Colonic mucosa (tissue), 4 donors: ENCODE measurements around the gene TMEM212. TPM values are rescaled to one million over a fixed set of nuclear protein-coding genes. Genes with fewer than 3 reads are reported as not detected.

Experiments used
- DNase-seq: peaks from one replicate; pipeline ENCODE4 v3.0.0-alpha.2; 2020
- H3K27ac ChIP-seq: fragments of 200-600 bp; one replicate; pipeline ENCODE4 v1.8.0; 2021
- H3K27me3 ChIP-seq: fragments of 200-600 bp; one replicate; pipeline ENCODE4 v1.8.0; 2021
- H3K36me3 ChIP-seq: fragments of 200-600 bp; one replicate; pipeline ENCODE4 v1.8.0; 2021
- H3K4me1 ChIP-seq: fragments of 200-600 bp; one replicate; pipeline ENCODE4 v1.8.0; 2021; ENCODE audit warnings: mild to moderate bottlenecking
- H3K4me3 ChIP-seq: fragments of 200-600 bp; one replicate; pipeline ENCODE4 v1.8.0; 2021
- H3K9ac ChIP-seq, 2 donors: one replicate each; pipeline ENCODE4 v1.7.0; 2013; ENCODE audit warnings: control low read depth in 2 of 2, low read depth in 2 of 2, low read length in 2 of 2
- H3K9me3 ChIP-seq: fragments of 200-600 bp; one replicate; pipeline ENCODE4 v1.8.0; 2021
- intact Hi-C: fragments of 100-400 bp; cut with DNase I; formaldehyde crosslinking; loops from one replicate; pipeline ENCODE4 v1.14.1; 2022
- total RNA-seq, 2 donors: library from RNA; stranded (reverse); fragmentation: NEBNext Ultra II Directional in 1 of 2; extraction: Animal tissue kit (Norgen Biotek cat#: 25700) in 1 of 2; gene quantifications; one replicate each; pipeline ENCODE4 v1.2.1, GENCODE V29; 2021
- TF ChIP-seq, protein P1 (sequence below): fragments of 200-600 bp; IDR thresholded peaks from one replicate; pipeline ENCODE4 v1.8.0; 2022; ENCODE audit warnings: antibody characterized with exemption, mild to moderate bottlenecking
- donor health status: healthy.
- donor health status: DM: no; HTN: no; CAD: no.
- donor health status: DM: no; HTN: no; CAD: no.

TMEM212 gene
- total RNA-seq, 2 donors from 2014 or later, result not detected

DNA sequence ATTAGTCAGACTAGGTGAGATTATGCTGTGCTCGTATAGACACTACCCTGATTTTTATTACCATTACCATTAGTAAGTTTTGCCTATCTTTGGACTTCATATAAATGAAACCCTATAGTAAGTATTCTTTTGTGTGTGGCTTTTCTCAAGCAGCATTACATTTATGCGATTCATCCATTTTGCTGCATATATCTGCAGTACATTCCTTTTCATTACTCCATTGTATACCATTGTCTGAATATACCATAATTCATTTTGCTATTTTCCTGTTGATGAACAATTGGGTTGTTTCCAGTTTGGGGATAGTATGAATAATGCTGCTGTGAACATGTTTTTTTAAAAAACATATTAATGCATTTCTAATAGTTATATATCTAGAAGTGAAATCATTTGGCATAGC is 45.3 kb downstream of the TMEM212 start:
- Histone ChIP-seq H3K9ac (no peak overlapping the region), H3K27me3 (no peaks in the 10 kb centered on the region), H3K4me1 (no peaks in the 10 kb centered on the region), H3K27ac (no peak overlapping the region), H3K4me3 (no peak overlapping the region), H3K9me3 (no peaks in the 10 kb centered on the region), H3K36me3 (no peaks in the 10 kb centered on the region)
- TF ChIP-seq, protein P1, sequence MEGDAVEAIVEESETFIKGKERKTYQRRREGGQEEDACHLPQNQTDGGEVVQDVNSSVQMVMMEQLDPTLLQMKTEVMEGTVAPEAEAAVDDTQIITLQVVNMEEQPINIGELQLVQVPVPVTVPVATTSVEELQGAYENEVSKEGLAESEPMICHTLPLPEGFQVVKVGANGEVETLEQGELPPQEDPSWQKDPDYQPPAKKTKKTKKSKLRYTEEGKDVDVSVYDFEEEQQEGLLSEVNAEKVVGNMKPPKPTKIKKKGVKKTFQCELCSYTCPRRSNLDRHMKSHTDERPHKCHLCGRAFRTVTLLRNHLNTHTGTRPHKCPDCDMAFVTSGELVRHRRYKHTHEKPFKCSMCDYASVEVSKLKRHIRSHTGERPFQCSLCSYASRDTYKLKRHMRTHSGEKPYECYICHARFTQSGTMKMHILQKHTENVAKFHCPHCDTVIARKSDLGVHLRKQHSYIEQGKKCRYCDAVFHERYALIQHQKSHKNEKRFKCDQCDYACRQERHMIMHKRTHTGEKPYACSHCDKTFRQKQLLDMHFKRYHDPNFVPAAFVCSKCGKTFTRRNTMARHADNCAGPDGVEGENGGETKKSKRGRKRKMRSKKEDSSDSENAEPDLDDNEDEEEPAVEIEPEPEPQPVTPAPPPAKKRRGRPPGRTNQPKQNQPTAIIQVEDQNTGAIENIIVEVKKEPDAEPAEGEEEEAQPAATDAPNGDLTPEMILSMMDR, result no peak
- no peak for DNase-seq
- intact Hi-C loops, result no loop called here

DNA sequence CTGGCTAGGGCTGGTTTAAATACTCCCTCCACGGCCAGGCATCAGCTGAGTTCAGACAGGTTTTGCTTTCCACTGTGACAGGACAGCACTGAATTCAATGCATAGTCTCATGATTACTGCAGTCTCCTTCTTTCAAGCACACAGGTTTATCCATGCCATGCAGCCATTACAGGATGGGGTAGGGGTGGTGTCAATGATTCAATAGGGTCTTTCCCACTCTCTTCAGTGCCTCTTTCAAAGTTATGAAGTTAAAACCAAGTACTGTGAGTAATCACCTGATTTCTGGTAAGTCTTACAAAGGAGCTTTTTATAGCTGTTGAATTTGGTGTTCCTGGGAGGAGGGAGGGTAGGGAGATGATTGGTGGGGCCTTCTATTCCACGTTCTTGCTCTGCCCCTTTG is 47.2 kb downstream of the TMEM212 start:
- no peak for DNase-seq
- no peaks in the 10 kb centered on the region for H3K36me3 ChIP-seq
- TF ChIP-seq, protein P1, result no peak
- intact Hi-C loops, result no loop called here
- H3K27me3 ChIP-seq, result no peaks in the 10 kb centered on the region
- no peak overlapping the region for H3K9ac ChIP-seq
- H3K9me3 ChIP-seq, result no peaks in the 10 kb centered on the region
- H3K4me1 ChIP-seq, result no peaks in the 10 kb centered on the region
- H3K27ac ChIP-seq, result no peak overlapping the region
- no peak overlapping the region for H3K4me3 ChIP-seq

DNA sequence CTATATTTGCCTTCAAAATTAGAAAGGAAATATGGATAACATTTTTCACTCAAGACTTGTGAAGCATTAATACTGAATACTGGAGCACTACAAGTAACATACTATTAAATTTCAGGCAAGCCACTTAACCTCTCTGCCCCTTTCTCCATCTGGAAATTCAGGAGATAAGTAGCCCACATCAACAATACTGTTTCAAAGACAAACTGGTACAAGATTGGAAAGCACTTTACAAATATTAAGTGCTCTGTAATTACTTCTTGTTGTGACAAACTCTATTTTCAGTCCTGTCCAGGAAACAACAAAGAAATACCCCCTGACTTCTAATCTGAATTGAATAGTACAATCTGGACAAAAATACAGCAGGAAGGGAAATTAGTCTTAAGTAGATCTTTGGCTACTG is 49.3 kb downstream of the TMEM212 start:
- Histone ChIP-seq H3K36me3 (no peaks in the 10 kb centered on the region), H3K4me1 (no peaks in the 10 kb centered on the region), H3K9me3 (no peaks in the 10 kb centered on the region), H3K4me3 (no peak overlapping the region), H3K27ac (no peak overlapping the region), H3K9ac (no peak overlapping the region), H3K27me3 (no peaks in the 10 kb centered on the region)
- DNase-seq, result no peak
- intact Hi-C loops, result no loop called here
- TF ChIP-seq, protein P1, result no peak

DNA sequence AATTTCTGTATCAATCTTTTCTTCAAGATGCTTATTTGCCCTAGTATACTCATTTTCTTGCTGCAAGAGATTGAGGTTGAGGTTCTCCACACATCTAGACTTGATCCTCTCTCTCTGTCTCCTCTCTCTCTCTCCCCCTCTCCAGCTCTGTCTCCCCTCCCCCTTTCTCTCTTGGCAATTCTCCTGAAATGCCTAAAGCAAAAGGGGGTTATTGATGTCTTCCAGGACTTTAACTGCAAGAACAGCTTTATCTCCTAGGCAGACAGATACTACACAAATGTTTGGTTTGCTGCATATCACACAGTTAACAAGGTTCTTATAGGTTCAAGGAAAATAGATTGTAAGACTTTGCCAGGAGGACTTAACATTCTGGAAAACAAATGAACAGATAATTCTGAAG is 52.1 kb downstream of the TMEM212 start:
- Histone ChIP-seq H3K9ac (no peak overlapping the region), H3K36me3 (no peaks in the 10 kb centered on the region), H3K27ac (no peak overlapping the region), H3K9me3 (no peaks in the 10 kb centered on the region), H3K27me3 (no peaks in the 10 kb centered on the region), H3K4me1 (no peaks in the 10 kb centered on the region), H3K4me3 (no peak overlapping the region)
- TF ChIP-seq, protein P1, result no peak
- DNase-seq, result no peak
- intact Hi-C loops, result no loop called here

DNA sequence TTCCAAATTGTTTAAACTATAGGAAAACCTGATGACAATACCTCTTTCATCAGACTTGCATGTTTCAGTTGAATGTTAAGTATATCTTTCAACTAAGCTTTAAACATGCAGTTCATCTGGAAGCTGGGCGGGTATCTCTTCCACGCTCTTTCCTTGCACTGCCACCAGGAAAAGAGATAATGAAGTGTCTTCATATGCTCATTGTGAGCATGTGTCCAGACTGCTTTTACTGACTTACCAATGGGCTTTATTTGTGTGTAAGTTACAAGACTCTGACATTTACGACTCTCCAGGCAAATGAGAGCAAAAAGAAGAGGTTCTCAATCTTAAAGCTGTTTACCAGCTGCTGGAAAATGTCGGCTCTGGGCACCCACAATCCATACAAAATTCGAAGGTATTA is 52.8 kb downstream of the TMEM212 start:
- Histone ChIP-seq H3K9me3 (no peaks in the 10 kb centered on the region), H3K4me3 (no peak overlapping the region), H3K4me1 (no peaks in the 10 kb centered on the region), H3K36me3 (no peaks in the 10 kb centered on the region), H3K9ac (no peak overlapping the region), H3K27ac (no peak overlapping the region), H3K27me3 (no peaks in the 10 kb centered on the region)
- intact Hi-C loops, result no loop called here
- DNase-seq, result no peak
- TF ChIP-seq, protein P1, result no peak

DNA sequence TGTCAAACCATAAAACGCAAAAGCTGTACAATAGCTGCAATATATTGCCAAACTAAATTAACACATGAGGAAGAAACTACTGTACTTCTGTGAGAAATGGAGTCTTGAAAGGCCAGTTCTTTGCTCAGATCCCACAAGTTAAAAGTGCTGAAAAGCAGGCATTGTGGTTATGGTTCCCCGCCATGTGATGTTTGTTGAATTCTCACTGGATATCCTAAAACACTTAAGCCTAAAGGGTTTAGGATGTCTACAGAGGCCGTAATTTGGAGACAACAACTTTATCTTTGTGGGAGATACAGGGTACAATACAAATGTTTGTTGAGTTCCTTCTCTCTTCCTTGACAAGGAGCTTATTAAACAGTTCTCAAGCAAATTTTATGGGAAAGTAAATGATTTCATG is 53.2 kb downstream of the TMEM212 start:
- no peak for DNase-seq
- Histone ChIP-seq H3K27ac (no peak overlapping the region), H3K4me3 (no peak overlapping the region), H3K4me1 (no peaks in the 10 kb centered on the region), H3K9ac (no peak overlapping the region), H3K9me3 (no peaks in the 10 kb centered on the region), H3K27me3 (no peaks in the 10 kb centered on the region), H3K36me3 (no peaks in the 10 kb centered on the region)
- intact Hi-C loops, result no loop called here
- TF ChIP-seq, protein P1, result no peak
